Femur (tissue), 1 donor: ENCODE data around the gene SMARCC1.
"Not testable (repeated sequence)": the region's sequence is repeated elsewhere in the genome, so short reads cannot be mapped to it uniquely, and the experiment has no call there.

ENCODE experiments used
- DNase-seq: peaks from one replicate; pipeline ENCODE4 v3.0.0-alpha.2; 2017

The SMARCC1 gene

GRCh38 chr3:47766186-47766585 is 15.5 kb downstream of the SMARCC1 start:
- DNase-seq, result no peak

- DNase-seq, result no peak
Measured at GRCh38 chr3:47762233-47762632, 19.5 kb downstream of the SMARCC1 start.

DNA sequence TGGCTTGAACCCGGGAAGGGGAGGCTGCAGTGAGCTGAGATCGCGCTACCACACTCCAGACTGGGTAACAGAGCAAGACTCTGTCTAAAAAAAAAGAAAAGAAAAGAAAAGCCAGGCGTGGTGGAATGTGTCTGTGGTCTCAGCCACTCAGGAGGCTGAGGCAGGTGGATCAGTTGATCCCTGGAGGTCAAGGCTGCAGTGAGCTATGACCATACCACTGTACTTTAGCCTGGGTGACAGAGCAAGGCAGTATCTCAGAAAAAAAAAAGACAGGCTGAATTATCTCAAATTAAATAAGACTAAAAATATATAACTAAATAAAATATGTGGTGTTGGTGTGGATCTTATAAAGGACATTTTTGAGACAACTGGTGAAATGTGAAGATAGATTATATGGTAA is 20.6 kb downstream of the SMARCC1 start:
- no peak for DNase-seq

DNA sequence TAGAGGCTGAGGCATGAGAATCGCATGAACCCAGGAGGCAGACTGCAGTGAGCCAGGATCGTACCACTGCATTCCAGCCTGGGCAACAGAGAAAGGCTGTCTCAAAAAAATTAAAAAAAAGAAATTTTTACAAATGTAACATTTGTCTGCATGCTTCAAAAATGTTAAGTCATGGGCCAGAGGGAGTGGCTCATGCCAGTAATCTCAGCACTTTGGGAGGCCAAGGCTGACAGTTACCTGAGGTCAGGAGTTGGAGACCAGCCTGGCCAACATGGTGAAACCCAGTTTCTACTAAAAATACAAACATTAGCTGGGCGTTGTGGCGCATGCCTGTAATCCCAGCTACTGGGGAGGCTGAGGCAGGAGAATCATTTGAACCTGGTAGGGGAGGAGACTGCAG is 21.5 kb downstream of the SMARCC1 start:
- not testable (repeated sequence) for DNase-seq

DNA sequence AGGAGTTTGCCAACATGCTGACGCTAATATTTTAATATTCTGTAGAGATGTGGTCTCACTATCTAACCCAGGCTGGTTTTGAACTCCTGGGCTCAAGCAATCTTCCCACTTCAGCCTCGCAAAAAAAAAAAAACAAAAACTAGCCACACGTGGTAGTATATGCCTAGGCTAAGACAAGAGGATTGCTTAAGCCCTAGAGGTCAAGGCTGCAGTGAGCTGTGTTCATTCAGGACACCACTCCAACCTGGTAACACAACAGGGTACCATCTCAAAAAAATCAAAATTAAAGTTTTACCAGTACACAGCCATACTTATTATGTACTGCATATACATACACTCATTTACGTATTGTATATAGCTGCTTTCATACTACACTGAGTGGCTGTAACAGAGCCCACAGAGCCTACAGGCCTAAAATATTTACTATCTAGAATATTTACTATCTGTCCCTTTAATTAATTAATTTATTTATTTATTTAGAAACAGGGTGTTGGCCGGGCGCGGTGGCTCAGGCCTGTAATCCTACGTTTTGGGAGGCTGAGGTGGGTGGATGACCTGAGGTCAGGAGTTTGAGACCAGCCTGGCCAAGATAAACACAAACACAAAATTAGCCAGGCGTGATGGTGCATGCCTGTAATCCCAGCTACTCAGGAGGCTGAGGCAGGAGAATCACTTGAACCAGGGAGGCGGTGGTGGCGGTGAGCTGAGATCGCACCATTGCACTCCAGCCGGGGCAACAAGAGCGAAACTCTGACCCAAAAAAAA is 23.2 kb downstream of the SMARCC1 start:
- DNase-seq, result no peak

- DNase-seq, result no peak
Measured at GRCh38 chr3:47752716-47753115, 29.0 kb downstream of the SMARCC1 start.

GRCh38 chr3:47750811-47751354 is 30.8 kb downstream of the SMARCC1 start:
- not testable (repeated sequence) for DNase-seq

GRCh38 chr3:47747558-47747957 is 34.1 kb downstream of the SMARCC1 start:
- DNase-seq, result no peak

GRCh38 chr3:47746264-47746663 is 35.4 kb downstream of the SMARCC1 start:
- DNase-seq, result no peak

- DNase-seq, result no peak
Measured at GRCh38 chr3:47743855-47744254, 37.8 kb downstream of the SMARCC1 start.

- DNase-seq, result not testable (repeated sequence)
Measured at GRCh38 chr3:47743352-47743751, 38.3 kb downstream of the SMARCC1 start.

DNA sequence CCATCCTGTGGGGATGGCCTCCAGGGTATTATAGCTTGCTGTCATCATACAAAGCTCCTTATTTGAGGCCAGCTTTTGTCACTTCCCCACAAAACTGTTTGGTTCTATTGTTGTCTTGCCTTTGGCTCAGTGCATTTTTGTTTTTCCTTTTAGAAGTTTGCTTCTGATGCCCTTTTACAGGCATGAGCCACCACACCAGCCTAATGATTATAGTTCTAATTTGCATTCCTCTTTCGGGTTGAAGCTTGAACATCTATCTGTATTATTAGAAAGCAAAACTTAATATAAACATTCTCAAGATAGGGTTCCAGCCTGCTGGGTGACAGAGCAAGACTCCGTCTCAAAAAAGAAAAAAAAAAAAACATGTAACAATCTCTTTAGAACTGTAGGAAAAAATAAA is 39.8 kb downstream of the SMARCC1 start:
- no peak for DNase-seq

DNA sequence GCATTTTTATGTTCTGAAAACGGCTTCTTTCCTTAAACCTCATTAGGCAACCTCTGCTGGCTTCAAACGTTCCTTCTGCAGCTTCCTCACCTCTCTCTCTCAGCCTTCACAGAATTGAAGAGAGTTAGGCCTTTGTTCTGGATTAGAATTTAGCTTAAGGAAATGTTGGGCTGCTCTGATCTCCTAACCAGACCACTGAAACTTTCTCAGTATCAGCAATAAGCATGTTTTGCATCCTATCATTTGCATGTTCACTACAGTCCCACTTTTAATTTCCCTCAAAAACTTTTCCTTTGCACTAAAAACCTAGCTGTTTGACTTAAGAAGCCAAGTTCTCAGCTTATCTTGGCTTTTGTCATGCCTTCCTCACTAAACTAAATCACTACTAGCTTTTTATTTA is 49.5 kb downstream of the SMARCC1 start:
- DNase-seq, result no peak

- no peak for DNase-seq
Measured at GRCh38 chr3:47731061-47731460, 50.6 kb downstream of the SMARCC1 start.

GRCh38 chr3:47722859-47723258 is 58.8 kb downstream of the SMARCC1 start:
- DNase-seq, result no peak

GRCh38 chr3:47717448-47717847 is 64.2 kb downstream of the SMARCC1 start:
- DNase-seq, result not testable (repeated sequence)

GRCh38 chr3:47716656-47717055 is 65.0 kb downstream of the SMARCC1 start:
- DNase-seq, result no peak

DNA sequence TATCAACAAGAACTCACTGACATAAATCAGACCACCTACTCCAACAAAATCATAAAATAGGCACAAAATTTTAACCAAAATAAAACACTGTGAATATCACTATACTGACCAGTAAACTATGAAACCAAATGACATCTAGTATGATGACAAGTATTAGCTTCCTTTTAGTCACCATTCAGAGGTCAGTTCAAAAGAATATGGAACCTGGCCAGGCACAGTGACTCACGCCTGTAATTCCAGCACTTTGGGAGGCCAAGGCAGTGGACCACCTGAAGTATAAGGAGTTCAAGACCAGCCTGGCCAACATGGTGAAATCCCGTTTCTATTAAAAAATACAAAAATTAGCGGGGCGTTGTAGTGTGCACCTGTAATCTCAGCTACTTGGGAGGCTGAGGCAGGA is 65.8 kb downstream of the SMARCC1 start:
- DNase-seq, result no peak

DNA sequence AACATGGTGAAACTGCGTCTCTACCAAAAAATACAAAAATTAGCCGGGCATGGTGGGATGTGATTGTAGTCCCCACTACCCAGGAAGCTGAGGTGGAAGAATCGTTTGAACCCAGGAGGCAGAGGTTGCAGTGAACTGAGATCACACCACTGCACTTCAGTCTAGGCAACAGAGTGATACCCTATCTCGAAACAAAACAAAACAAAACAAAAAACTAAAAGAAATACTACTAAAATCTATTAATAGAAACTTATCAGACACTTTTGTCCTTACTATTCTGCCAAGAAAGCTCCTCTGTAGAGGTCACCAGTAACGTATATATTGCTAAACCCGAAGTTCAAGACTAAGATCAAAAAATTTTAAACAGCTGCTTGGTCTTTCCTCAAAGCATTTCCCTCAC is 67.1 kb downstream of the SMARCC1 start:
- no peak for DNase-seq

DNA sequence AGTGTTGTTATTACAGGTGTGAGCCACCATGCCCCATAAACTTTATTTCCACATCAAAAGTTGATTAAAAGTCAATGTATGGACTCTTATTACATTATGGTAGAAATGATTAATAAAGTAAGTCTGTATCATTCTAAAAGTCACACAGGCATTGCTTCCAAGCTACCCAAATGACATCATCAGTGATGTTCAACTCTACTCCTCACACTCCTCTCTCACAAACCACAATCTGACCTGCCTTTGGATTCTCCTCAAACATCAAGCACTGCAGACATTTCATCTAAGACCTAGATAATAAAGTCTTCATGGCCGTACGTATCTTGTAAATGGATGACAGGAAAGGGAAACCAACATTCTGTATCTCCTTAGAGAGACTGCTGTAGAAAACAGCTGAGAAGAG is 68.0 kb downstream of the SMARCC1 start:
- DNase-seq, result no peak

- DNase-seq, result no peak
Measured at GRCh38 chr3:47712398-47712797, 69.3 kb downstream of the SMARCC1 start.

DNA sequence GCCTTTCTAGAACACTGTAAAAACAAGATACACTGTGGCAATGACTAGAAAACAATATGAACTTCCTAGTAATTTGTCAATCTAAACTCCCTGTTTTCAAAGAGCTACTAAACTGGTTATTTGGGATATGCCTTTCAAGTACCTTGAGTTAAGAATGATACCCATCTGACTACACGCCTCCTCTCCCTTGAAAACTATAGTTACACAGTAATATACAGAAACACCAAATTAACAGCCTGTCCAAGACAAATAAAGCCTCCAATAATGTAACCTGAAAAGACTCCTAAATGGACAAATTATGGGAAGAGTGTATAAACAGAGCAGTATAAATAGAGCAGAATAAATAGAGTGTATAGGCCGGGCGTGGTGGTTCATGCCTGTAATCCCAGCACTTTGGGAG is 70.1 kb downstream of the SMARCC1 start:
- DNase-seq, result no peak

DNA sequence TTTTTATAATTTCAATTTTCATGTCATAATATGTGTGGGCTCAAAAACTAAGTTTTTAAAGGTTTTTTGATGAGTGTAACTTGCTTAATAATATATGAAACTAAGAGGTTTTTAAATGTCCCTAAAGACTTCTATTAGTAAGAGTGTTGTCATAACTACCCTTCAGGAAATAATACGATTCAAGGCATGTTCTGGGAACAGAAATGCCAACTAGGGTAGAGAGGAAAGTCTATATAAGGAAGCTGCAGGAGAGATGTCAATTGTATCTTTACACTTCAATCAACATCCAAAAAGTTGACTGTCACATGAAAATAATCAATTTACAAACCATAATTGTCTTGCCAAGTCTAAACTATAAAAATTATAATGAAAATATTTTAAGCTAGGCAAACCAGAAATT is 76.3 kb downstream of the SMARCC1 start:
- no peak for DNase-seq

DNA sequence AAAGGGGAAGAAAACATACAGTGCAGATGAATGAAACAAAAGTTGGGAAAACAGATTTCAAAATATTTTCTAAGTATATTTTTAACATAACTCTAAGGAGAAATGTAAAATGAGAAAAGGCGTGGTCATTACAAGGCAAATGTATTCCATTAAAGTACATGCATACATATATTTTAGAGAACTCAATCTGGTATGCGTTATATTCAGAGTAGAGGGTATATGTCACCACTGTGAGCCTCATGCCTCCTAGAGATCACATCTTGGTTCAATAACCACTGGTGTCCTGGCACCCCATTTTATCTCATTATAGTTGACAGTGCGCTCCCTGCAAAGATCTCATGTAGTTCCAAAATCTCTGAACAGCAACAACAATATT is 77.5 kb downstream of the SMARCC1 start:
- no peak for DNase-seq

DNA sequence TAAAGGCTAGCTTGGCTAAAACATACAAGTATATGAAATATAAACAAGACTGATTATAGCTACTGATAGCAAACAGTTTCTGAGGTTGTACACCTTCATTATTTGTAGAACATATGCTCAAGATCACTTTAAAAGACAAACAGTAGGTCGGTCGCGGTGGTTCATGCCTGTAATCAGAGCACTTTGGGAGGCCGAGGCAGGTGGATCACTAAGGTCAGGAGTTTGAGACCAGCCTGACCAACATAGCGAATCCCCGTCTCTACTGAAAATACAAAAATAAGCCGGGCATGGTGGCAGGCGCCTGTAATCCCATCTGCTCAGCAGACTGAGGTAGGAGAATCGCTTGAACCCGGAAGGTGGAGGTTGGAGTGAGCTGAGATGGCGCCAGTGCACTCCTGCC is 80.3 kb downstream of the SMARCC1 start:
- no peak for DNase-seq
